Measurements from ENCODE around the gene CTU1. TPM values are rescaled to one million over a fixed set of nuclear protein-coding genes. Genes with fewer than 3 reads are reported as not detected.

The CTU1 gene
- total RNA-seq, 4 donors from 2014 or later: 7.8 to 27.7 (median 8.4) TPM; not detected in 1

- H3K9me3 ChIP-seq: no peaks in the 10 kb centered on the region
- no peak overlapping the region for H3K27ac ChIP-seq
- H3K36me3 ChIP-seq: no peaks in the 10 kb centered on the region
- no peak overlapping the region for H3K4me3 ChIP-seq
- TF ChIP-seq CTCF (IDR thresholded peaks at IDR 0.05): no peak
- TF ChIP-seq POLR2A (IDR thresholded peaks at IDR 0.05): no peak
- no peaks in the 10 kb centered on the region for H3K4me1 ChIP-seq
- DNase-seq: no peak
- intact Hi-C loops (cut with DNase I; ENCODE audit: low total_unique reads): no loop called here
- H3K27me3 ChIP-seq: no peaks in the 10 kb centered on the region
Measured at GRCh38 chr19:51083783-51084182, 24.4 kb downstream of the CTU1 start.

- DNase-seq: no peak
- no peaks in the 10 kb centered on the region for H3K36me3 ChIP-seq
- no peaks in the 10 kb centered on the region for H3K27me3 ChIP-seq
- intact Hi-C loops (cut with DNase I; ENCODE audit: low total_unique reads): no loop called here
- H3K27ac ChIP-seq: no peak overlapping the region
- H3K9me3 ChIP-seq: no peaks in the 10 kb centered on the region
- no peak overlapping the region for H3K4me3 ChIP-seq
- H3K4me1 ChIP-seq: no peaks in the 10 kb centered on the region
- TF ChIP-seq POLR2A (IDR thresholded peaks at IDR 0.05) (no peak), CTCF (IDR thresholded peaks at IDR 0.05) (no peak)
Measured at GRCh38 chr19:51083181-51083580, 25.0 kb downstream of the CTU1 start.

GRCh38 chr19:51082611-51083010 is 25.6 kb downstream of the CTU1 start, which contains the start of gene KLK14:
Gene KLK14, minus strand, starts transcription at chr19:51082887. Its CDS starts 273 bp downstream, at chr19:51082614.
- no peak for DNase-seq
- Histone ChIP-seq H3K27ac (no peak within 1 kb of the TSS), H3K4me3 (no peak within 1 kb of the TSS), H3K27me3 (no peaks in the 10 kb centered on the region), H3K4me1 (no peaks in the 10 kb centered on the region), H3K36me3 (no peaks in the 10 kb centered on the region), H3K9me3 (no peaks in the 10 kb centered on the region)
- TF ChIP-seq CTCF (IDR thresholded peaks at IDR 0.05) (no peak), POLR2A (IDR thresholded peaks at IDR 0.05) (no peak)
- intact Hi-C loops (cut with DNase I; ENCODE audit: low total_unique reads): no loop called here

GRCh38 chr19:51081476-51081875 is 26.7 kb downstream of the CTU1 start:
- no peak for DNase-seq
- Histone ChIP-seq H3K4me3 (no peak overlapping the region), H3K27ac (no peak overlapping the region), H3K36me3 (no peaks in the 10 kb centered on the region), H3K4me1 (no peaks in the 10 kb centered on the region), H3K27me3 (no peaks in the 10 kb centered on the region), H3K9me3 (no peaks in the 10 kb centered on the region)
- TF ChIP-seq POLR2A (IDR thresholded peaks at IDR 0.05) (no peak), CTCF (IDR thresholded peaks at IDR 0.05) (no peak)
- intact Hi-C loops (cut with DNase I; ENCODE audit: low total_unique reads): no loop called here

GRCh38 chr19:51079481-51080110 is 28.6 kb downstream of the CTU1 start:
- Histone ChIP-seq H3K4me3 (no peak overlapping the region), H3K9me3 (no peaks in the 10 kb centered on the region), H3K4me1 (no peaks in the 10 kb centered on the region), H3K27me3 (no peaks in the 10 kb centered on the region), H3K27ac (no peak overlapping the region), H3K36me3 (no peaks in the 10 kb centered on the region)
- no peak for DNase-seq
- intact Hi-C loops (cut with DNase I; ENCODE audit: low total_unique reads): no loop called here
- TF ChIP-seq CTCF (IDR thresholded peaks at IDR 0.05): no peak
- TF ChIP-seq POLR2A (IDR thresholded peaks at IDR 0.05): no peak

Measured in uterus (tissue), 4 donors.